GM12873 (cell line): ENCODE results near the gene MYO1D.

Source experiments
- TF ChIP-seq, protein P1 (sequence below): IDR thresholded peaks from 2 replicates; pipeline ENCODE4 v1.5.1; 2012; ENCODE audit warnings: low read depth, mild to moderate bottlenecking, moderate library complexity, low read length, control low read depth; ENCODE audit not compliant: insufficient read depth; ENCODE audit errors: missing control alignments

MYO1D gene

DNA sequence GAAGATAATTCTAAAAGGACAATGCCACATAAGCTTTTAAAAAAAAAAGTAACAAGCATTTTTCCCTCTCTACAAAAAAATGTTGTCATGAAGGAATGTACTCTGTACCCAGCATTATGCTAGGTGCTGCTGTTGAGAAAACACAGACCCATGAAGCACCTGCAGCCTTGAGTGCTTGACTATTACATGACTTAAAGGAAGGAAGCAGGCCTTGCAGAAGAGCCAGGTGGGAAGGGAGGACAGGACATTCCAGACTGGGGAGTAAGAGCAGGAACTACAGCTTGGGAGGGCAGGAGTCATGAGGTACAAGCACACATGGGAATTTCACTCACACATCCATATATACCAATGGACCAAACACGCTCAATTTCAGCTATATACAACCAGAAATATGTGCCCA lies 3.8 kb downstream of the MYO1D start:
- TF ChIP-seq, protein P1, sequence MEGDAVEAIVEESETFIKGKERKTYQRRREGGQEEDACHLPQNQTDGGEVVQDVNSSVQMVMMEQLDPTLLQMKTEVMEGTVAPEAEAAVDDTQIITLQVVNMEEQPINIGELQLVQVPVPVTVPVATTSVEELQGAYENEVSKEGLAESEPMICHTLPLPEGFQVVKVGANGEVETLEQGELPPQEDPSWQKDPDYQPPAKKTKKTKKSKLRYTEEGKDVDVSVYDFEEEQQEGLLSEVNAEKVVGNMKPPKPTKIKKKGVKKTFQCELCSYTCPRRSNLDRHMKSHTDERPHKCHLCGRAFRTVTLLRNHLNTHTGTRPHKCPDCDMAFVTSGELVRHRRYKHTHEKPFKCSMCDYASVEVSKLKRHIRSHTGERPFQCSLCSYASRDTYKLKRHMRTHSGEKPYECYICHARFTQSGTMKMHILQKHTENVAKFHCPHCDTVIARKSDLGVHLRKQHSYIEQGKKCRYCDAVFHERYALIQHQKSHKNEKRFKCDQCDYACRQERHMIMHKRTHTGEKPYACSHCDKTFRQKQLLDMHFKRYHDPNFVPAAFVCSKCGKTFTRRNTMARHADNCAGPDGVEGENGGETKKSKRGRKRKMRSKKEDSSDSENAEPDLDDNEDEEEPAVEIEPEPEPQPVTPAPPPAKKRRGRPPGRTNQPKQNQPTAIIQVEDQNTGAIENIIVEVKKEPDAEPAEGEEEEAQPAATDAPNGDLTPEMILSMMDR = no peak

DNA sequence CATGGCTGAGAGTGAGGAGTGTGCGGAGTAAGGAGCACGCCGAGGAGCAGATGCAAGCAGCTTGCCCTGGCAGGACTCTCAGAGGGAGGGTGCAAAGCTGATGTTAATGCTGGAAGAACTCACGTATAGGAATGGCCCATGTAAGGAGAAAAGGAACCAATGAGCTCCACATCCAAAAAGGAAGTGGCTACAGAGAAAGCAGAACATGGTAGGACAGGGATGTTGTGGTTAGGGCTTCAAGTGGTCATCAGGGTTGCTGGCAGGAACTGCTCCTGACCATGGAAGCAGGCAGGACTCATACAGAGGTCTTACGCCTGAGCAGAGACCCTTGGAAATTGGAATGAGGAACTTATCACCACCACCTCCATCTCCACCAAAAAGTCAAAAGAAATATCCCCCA lies 5.2 kb downstream of the MYO1D start:
- TF ChIP-seq, protein P1 = no peak

DNA sequence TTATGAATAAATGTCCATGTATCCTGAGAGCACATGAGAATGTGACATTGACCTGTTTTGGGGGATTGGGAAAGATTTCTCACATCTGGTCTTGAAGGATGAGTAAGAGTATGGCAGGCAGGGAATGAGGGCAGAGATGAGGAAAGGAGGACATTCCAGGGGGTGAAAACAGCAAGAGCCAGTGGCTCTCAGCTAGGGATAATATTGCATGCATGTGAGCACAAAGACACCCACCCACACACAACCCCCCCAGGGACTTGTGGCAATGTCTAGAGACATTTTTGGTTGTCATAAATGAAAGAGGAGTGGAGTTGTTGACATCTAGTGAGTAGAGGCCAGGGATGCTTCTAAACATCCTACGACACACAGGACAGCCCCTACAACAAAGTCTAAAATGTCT lies 6.0 kb downstream of the MYO1D start:
- TF ChIP-seq, protein P1 = no peak

DNA sequence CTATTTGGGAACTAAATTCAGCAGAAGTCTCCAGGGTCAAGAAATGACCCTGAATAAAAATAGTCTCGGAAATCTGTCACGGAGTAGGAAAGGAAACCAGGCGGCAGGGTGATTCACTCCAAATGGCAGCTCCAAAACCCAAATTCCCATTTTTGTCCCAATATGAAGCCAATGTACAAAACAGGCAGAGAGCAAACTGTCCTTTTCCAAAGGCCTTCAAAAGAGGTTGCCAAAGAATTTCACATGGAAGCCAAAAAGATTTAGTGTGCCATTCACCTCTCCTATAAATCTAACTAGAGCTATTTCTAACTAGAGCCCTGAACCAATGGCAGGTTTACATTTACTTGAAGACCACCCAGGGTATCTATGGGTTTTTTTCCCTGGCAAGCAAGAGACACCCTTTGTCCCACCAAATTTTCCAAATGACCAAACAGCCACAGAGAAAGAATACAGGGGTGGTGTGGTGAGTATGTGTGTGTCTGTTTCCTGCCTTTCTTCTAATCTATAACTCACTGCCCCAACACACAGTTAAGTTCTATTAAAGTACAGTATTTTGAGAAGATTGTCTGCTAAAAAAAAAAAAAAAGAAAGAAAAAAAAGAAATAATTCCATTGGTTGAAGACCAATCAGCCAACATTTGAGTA lies 6.8 kb downstream of the MYO1D start:
- TF ChIP-seq, protein P1 = no peak

DNA sequence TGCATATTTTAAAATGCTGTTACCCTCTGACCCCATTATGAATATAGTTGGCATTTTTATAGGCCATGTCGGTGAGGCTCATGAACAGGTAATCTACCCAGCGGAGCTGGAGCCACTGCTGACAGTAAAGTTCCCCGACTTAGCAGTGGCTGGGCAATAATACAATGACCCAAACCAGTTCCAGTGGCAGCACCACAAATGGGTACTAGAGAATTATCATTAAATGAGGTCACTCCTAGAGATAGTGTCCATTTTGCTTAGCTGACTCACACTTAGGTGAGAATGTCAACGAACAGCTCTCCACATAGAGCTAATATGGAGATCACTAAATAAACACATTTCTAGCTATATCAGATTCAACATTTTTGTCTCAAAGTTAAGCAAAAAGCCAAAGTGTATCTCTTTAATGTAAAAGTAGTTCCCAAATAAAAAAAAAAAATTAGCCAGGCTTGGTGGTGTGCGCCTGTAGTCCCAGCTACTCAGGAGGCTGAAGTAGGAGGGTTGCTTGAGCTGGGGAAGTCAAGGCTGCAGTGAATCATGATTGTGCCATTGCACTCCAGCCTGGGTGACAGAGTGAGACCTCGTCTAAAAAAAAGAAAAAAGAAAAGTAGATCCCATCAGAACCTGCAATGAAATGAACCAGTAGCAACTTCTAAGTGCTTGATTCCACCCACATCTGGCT lies 7.4 kb downstream of the MYO1D start:
- TF ChIP-seq, protein P1 = no peak

DNA sequence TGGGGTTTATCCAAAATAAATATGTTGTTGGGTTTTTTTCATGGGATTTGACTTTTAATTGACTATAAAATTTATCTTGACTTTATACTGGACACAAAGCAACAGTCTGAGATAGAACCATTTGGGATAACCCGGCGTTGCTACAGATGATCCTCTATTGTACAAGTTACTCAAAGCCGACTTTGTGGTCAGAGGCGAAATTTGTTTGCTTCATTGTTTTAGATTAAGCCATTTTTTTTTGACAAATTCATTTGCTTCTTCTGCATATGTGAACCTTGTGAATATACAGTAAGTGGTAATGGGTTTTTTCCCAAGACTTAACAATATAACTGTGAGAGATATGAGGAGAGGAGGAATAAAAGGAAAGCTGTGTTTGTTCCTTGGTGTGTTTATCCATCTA lies 11.8 kb downstream of the MYO1D start:
- TF ChIP-seq, protein P1 = no peak

DNA sequence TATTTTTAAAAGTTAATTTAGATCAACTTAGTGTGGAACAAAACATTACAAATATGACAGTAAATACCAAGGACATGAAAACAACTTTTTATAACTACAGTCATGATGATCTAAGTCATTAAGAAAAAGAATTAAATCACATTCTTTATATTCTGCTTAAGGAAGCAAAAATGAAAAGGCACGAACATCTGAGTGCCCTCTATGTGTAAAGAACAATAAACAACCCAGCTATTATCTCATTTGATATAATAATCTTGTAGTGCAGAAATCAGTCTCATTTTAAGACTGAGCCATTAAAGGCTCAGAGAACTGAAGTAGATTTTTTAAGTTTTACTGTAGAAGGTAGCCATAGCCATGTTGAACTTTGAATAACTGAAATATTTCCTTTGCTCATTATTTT lies 13.4 kb downstream of the MYO1D start:
- TF ChIP-seq, protein P1 = no peak
